Progenitor cell of endocrine pancreas (in vitro differentiated cells): ENCODE results near the gene FAM13B. TPM values are rescaled to one million over a fixed set of nuclear protein-coding genes. Genes with fewer than 3 reads are reported as not detected.
A peak's percentile ranks its signal among the peaks of the same experiment; 100 is the strongest.
"Not testable (repeated sequence)": the region's sequence is repeated elsewhere in the genome, so short reads cannot be mapped to it uniquely, and the experiment has no call there.

Experiments
- DNase-seq: peaks from one replicate; pipeline ENCODE4 v3.0.0; 2021; ENCODE audit warnings: low spot score; ENCODE audit not compliant: unreplicated experiment
- H3K27ac Mint-ChIP-seq: 2 replicates; pipeline ENCODE4 v1.8.0; 2021; ENCODE audit warnings: mild to moderate bottlenecking, moderate library complexity, mixed read lengths
- H3K27me3 Mint-ChIP-seq: 2 replicates; pipeline ENCODE4 v1.8.0; 2021; ENCODE audit warnings: mixed read lengths
- H3K36me3 Mint-ChIP-seq: 2 replicates; pipeline ENCODE4 v1.8.0; 2022; ENCODE audit warnings: mixed read lengths; ENCODE audit not compliant: insufficient read depth
- H3K4me1 Mint-ChIP-seq: 2 replicates; pipeline ENCODE4 v1.8.0; 2021; ENCODE audit warnings: low read depth, mixed read lengths
- H3K4me3 Mint-ChIP-seq: 2 replicates; pipeline ENCODE4 v1.8.0; 2021; ENCODE audit warnings: low read depth, mild to moderate bottlenecking, moderate library complexity, mixed read lengths
- H3K9me3 Mint-ChIP-seq: 2 replicates; pipeline ENCODE4 v1.8.0; 2021; ENCODE audit warnings: low read depth, mixed read lengths
- long read RNA-seq: library from polyadenylated mRNA; unstranded; transcript quantifications from one replicate; pipeline ENCODE4 v2.0.0, GENCODE V29; 2020
- total RNA-seq: library from RNA; stranded (reverse); gene quantifications from 2 replicates; pipeline ENCODE4 v1.2.1, GENCODE V29; 2021
- TF ChIP-seq, protein P1 (sequence below): fragments of 200-600 bp; sonication (generic); IDR thresholded peaks from one replicate; pipeline ENCODE4 v1.5.0; 2021; ENCODE audit warnings: antibody characterized with exemption, mild to moderate bottlenecking; ENCODE audit not compliant: unreplicated experiment

FAM13B gene
- 59.8 and 62.1 TPM in 2 replicates for total RNA-seq
- long read RNA-seq, full-length matches to known transcripts, result 11 of 307 reads
- long read RNA-seq, partial matches to known transcripts, result 226 of 307 reads
- long read RNA-seq, other reads (novel, unspliced or antisense), result 70 of 307 reads

DNA sequence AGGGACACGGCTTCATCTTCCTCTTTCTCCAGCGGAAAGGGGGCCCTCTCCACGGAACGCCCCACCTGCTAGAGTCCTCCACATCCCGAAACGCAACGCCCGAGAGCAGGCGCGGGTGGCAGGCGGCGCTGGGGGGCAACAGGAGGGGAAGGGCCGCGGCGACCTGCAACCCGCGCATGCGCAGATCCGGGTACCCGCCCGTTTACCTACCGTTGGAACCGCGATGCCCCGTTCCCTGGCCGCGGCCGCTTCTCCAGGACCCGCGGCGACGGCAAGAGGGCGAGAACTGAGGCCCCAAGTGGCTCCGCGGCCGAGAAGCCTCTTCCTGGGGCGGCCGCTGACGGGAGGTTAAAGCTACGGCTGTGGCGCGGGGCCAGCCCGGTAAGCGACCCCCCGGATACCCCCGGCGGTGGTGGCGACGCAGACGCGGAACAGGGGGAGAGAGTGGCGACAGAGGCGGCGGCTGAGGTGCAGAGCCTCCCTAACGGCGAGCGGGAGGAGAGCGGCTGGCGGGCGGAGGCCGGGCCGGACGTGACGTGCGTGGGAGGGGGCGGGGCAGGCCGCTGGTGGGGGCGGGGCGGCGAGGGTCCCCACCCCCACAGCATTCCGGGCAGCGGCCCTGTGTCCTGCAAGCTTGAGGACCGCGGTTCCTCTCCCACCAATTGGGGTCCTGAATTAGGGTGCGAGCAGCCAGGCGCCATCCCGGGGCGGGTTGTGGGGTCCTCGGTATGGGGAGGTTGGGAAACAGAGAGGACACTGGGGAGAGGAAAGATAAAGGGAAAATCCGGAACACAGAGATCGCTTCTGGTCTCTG, at the start of gene FAM13B:
TSS of gene FAM13B (minus strand) at position 508 of the 814 bp plus-strand sequence. CDS start 13,968 bp downstream, outside the sequence.
- Mint-ChIP-seq H3K4me1 (peaks cover 26% of the 10 kb centered on the region), H3K27me3 (no peaks in the 10 kb centered on the region), H3K4me3 (peak within 1 kb of the TSS; percentile 98), H3K27ac (peak within 1 kb of the TSS; percentile 99), H3K9me3 (no peaks in the 10 kb centered on the region), H3K36me3 (peaks cover 3% of the 10 kb centered on the region)
- TF ChIP-seq, protein P1, sequence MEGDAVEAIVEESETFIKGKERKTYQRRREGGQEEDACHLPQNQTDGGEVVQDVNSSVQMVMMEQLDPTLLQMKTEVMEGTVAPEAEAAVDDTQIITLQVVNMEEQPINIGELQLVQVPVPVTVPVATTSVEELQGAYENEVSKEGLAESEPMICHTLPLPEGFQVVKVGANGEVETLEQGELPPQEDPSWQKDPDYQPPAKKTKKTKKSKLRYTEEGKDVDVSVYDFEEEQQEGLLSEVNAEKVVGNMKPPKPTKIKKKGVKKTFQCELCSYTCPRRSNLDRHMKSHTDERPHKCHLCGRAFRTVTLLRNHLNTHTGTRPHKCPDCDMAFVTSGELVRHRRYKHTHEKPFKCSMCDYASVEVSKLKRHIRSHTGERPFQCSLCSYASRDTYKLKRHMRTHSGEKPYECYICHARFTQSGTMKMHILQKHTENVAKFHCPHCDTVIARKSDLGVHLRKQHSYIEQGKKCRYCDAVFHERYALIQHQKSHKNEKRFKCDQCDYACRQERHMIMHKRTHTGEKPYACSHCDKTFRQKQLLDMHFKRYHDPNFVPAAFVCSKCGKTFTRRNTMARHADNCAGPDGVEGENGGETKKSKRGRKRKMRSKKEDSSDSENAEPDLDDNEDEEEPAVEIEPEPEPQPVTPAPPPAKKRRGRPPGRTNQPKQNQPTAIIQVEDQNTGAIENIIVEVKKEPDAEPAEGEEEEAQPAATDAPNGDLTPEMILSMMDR, result no peak
- peak; percentile 73 for DNase-seq

DNA sequence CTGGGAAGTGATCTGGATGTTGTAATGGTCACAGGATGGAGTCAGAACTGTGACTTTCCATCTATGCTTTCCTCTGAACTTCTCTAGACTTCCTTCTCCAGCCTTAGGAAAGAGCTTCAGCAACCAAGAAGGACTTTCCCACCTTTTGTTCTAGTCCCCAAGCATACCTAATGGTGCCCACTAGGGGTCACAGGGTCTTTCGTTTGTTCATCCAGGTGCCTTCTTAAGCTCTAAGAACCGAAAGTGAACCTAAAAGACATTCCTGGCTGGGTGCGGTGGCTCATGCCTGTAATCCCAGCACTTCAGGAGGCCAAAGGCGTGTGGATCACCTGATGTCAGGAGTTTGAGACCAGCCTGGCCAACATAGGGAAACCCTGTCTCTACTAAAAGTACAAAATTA, 49.2 kb upstream of the FAM13B start:
- TF ChIP-seq, protein P1, result peak; percentile 36
- H3K4me1 Mint-ChIP-seq, result no peaks in the 10 kb centered on the region
- no peak overlapping the region for H3K27ac Mint-ChIP-seq
- H3K9me3 Mint-ChIP-seq, result no peaks in the 10 kb centered on the region
- H3K27me3 Mint-ChIP-seq, result no peaks in the 10 kb centered on the region
- no peaks in the 10 kb centered on the region for H3K36me3 Mint-ChIP-seq
- H3K4me3 Mint-ChIP-seq, result no peak overlapping the region
- no peak for DNase-seq

GRCh38 chr5:138078006-138078643, 45.2 kb upstream of the FAM13B start:
- Mint-ChIP-seq H3K9me3 (no peaks in the 10 kb centered on the region), H3K4me3 (no peak overlapping the region), H3K27me3 (no peaks in the 10 kb centered on the region), H3K27ac (no peak overlapping the region), H3K36me3 (no peaks in the 10 kb centered on the region), H3K4me1 (no peaks in the 10 kb centered on the region)
- TF ChIP-seq, protein P1, result no peak
- no peak for DNase-seq

GRCh38 chr5:138077064-138077696, 44.3 kb upstream of the FAM13B start:
- no peaks in the 10 kb centered on the region for H3K36me3 Mint-ChIP-seq
- TF ChIP-seq, protein P1, result peak; percentile 87
- peak; percentile 47 for DNase-seq
- H3K27ac Mint-ChIP-seq, result no peak overlapping the region
- H3K4me3 Mint-ChIP-seq, result no peak overlapping the region
- H3K27me3 Mint-ChIP-seq, result no peaks in the 10 kb centered on the region
- no peaks in the 10 kb centered on the region for H3K4me1 Mint-ChIP-seq
- H3K9me3 Mint-ChIP-seq, result no peaks in the 10 kb centered on the region

DNA sequence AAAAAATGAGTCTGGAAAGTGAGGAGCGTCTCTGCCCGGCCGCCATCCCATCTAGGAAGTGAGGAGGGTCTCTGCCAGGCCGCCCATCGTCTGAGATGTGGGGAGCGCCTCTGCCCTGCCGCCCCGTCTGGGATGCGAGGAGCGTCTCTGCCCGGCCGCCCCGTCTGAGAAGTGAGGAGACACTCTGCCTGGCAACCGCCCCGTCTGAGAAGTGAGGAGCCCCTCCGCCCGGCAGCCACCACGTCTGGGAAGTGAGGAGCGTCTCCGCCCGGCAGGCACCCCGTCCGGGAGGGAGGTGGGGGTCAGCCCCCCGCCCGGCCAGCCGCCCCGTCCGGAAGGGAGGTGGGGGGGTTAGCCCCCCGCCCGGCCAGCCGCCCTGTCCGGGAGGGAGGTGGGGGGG, 37.1 kb upstream of the FAM13B start:
- not testable (repeated sequence) for H3K4me1 Mint-ChIP-seq, H3K27ac Mint-ChIP-seq, H3K27me3 Mint-ChIP-seq, H3K36me3 Mint-ChIP-seq, H3K9me3 Mint-ChIP-seq, DNase-seq, H3K4me3 Mint-ChIP-seq
